HuH-7 (cell line): Measurements from ENCODE around the gene SMIM17.
"Not testable (repeated sequence)": the region's sequence is repeated elsewhere in the genome, so short reads cannot be mapped to it uniquely, and the experiment has no call there.

ENCODE experiments used
- DNase-seq: peaks from one replicate; pipeline ENCODE4 v3.0.0; 2011; ENCODE audit warnings: low spot score

The SMIM17 gene

DNA sequence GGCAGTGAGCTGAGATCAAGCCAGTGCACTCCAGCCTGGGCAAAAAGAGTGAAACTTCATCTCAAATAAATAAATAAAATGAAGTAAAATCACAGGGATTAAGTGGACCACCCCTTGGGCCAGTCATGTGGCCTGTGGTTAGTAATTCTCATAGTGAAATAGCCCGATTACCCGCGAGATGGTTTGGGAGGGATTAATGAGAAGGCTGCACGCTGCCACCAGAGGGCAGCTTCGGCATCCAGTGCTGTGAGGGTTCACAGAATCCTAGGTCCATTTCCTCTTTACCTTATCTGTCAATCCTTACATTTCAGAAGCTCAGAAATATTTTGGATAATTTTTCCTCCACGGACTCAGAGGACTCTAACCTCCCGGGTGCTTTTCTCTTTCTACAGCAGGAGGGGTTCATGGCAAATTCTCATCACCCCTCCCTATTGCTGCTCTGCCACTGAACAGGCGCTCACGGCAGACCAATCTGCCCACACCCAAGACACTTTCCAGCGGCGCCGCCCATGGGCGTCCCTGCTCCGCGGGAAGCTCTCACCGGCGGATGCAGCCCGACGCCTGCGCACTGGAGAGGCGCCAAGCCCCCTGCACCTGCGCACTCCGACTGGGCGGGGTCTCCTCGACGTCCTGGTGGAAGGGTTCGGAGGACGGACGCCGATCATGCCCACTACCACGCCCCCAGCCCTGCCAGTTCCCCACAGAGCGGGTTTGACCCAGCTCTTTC is 17.6 kb downstream of the SMIM17 start:
- peak; percentile 33 for DNase-seq

DNA sequence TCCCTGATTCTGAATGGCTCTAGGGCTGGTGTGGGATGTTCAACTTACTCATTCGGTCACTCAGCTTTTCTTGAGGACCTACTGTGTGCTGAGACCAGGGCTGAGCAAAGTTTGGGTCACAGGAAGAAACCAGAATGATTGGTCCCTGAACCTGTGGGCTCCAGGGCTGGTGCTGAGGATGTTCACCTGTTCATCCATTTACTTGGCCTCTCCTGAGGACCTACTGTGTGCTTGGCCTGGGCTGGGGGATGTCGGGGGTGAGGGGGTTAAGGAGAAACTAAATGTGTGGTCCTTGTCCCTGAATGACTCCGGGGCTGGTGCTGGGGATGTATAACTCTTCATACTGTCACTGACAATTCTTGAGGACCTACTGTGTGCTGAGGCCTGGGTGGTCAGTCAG is 18.3 kb downstream of the SMIM17 start:
- no peak for DNase-seq

DNA sequence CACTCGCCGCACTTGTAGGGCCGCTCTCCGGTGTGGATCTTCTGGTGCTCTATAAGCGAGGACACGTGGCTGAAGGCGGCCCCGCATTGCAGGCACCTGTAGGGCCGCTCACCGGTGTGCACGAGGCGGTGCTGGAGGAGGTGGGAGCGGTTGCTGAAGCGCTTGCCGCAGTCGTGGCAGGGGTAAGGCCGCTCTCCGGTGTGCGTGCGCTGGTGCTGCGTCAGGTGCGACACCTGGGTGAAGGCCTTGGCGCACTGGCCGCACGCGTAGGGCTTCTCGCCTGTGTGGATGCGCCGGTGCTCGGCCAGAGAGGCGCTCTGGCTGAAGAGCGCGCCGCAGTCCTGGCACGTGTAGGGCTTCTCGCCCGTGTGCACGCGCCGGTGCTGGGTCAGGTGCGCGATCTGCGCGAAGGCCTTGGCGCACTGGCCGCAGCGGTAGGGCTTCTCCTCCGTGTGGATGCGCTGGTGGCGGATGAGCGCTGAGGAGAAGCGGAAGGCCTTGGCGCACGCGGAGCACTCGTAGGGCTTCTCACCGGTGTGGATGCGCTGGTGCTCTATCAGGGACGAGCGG is 21.1 kb downstream of the SMIM17 start:
- no peak for DNase-seq

- DNase-seq, result no peak
Observed at GRCh38 chr19:56664511-56664910, 21.6 kb downstream of the SMIM17 start.

DNA sequence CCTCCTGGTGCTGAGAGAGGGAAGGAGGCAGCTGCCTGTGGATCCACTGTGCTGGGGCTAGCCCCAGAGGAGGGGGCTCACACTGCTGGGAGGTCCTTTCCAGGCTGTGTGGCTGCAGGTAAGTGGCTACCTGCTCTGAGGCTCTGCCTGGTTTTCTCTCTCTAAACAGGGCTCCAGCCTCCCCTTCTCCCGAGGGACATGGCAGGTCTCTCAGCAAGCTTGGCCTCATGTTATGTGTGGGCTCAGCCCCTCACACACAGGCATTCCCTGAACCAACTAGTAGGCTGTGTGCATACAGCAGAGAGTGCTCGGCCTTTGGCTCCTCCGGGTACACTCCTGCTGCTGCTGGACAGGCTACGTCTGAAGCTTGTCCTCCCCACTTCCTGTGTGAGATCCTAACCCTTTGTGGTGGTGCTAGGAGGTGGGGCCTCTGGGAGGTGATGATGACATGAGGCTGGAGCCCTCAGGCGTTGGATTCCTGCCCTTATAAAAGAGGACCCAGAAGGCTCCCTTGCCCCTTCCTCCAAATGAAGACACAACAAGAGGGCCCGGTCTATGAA is 24.4 kb downstream of the SMIM17 start:
- DNase-seq, result no peak

DNA sequence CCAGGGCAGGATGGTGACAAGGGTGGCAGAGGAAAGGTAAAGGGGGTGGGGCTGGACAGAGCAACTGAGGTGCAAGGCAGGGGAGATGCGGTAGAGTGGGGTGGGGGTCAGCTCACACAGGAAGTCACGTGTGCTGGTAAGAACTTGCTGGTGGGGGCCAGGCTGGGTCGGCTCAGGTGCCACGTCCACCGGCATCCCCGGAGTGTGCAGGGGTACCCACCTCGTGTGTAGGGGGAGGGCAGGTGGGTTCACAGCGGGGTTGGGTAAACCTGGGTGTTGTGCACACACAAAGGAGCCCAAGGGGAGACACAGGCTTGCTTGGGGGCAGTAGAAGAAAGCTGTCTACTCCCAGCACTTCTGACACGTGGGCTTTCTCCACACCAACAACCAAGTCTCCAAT is 25.7 kb downstream of the SMIM17 start:
- DNase-seq, result no peak

DNA sequence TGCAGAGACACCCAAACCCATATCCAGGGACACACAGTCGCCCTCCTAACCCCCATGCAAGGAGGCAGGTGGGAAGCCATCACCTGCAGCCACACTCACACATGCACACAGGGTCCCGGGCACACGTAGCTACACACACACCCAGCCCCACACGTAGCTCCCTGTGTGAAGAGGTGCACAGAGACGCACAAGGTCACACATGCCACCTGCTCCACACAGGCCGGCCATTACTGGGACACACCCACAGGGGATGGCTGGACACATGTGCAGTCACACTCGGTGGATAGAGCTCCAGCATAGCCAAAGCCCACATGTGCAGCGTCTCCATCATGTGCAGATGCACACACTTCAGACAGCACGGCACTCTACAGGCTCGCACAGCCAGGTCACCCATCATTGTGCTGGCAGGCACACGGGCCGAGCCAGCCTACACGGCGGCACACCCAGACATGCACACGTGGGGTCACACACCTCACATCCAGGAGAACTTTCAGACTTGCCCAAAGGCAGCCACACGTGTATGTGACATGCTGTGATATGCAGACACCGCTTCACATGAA is 27.5 kb downstream of the SMIM17 start:
- no peak for DNase-seq

DNA sequence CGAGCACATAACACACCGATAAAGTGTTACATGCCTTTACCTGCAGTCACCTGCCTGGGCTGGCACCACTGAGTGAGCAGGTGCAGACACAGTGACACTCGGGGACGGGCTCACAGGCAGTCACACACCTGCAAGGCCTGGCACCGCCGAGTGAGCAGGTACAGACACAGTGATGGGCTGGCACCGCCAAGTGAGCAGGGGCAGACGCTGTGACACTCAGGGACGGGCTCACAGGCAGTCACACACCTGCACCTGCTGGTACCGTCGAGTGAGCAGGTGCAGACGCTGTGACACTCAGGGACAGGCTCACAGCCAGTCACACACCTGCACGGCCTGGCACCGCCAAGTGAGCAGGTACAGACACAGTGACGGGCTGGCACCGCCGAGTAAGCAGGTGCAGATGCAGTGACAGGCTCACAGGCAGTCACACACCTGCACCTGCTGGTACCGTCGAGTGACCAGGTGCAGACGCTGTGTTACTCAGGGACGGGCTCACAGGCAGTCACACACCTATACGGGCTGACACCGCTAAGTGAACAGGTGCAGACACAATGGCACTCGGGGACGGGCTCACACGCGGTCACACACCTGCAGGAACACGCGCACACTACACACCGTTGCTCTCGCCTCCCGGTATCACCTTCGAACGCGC is 28.1 kb downstream of the SMIM17 start:
- no peak for DNase-seq

DNA sequence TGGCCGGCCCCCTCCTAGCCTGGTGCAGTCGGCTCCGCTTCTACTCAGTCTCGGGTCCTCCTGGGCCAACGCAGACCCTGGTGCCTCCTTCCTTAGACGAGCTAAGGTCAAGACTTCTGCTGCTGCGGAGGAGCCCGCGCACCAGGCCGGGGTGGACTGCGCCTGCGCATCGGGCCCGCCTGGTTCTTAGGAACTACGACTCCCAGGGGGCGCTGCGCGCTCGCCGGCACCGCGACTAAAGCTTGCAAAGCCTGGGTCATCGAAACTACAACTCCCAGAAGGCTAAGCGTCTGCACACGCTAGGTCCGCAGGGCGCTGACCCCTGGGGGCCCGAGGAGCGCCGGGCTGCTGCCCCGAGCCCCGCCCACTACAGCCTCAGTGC is 28.6 kb downstream of the SMIM17 start, which contains the start of gene ZNF835:
Gene ZNF835, minus strand, starts transcription at position 145 of the 382 bp plus-strand sequence. CDS start 6,559 bp downstream, outside the sequence.
- no peak for DNase-seq

GRCh38 chr19:56672610-56673009 is 29.7 kb downstream of the SMIM17 start:
- not testable (repeated sequence) for DNase-seq

DNA sequence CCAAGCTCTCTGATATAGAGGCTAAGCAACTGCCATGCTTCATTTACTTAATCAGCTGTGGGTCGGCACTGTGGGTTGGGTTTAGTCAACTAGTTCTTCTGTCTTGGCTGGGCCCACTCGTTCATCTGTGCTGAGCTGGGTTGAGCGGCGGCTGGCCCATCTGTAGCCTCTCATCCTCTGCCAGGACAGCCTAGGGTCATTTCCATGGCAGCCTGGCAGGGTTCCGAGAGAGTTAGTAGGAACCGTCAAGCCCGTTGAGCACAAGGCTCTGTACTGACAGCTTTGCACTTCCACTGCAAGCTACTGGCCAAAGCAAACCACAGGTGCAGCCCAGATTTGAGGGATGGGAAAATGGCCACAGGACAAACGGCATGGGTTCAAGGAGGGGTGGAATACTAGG is 35.2 kb downstream of the SMIM17 start:
- DNase-seq, result no peak

DNA sequence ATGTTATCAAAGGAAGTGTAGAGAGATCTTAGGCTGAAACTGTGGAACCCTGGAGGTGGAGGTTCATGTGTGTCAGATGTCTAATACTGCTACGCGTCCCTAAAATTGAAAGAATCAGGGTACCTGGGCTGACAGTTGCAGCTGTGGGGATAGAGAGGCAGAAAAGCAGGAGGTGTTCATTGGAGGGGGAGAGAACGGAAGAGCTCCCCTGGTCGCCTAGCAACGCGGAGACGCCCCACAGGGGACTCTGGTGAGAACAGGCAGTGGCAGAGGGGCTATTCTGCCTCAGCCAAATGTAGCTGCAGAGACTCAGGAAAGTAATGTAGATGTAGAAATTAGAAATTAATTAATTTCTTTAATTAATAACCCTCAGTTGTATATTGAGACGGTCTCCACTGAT is 38.7 kb downstream of the SMIM17 start:
- DNase-seq, result no peak

- no peak for DNase-seq
Observed at GRCh38 chr19:56683116-56683515, 40.2 kb downstream of the SMIM17 start.

GRCh38 chr19:56687031-56687430 is 44.1 kb downstream of the SMIM17 start:
- DNase-seq, result no peak

DNA sequence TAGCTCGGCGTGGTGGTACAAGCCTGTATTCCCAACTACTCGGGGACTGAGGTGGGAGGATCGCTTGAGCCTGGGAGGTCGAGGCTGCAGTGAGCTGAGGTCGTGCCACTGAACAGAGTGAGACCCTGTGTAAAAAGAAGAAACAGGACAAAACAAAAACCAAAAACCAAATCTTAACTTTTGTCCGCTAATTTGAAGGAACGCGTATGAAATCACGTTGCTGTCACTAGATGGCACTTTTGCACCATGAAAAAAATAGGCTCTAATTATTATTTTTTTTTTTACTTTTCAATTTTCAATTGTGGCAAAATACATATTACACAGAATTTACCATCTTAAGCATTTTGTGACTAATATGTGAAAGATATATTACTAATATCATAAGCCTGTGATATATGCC is 46.2 kb downstream of the SMIM17 start:
- no peak for DNase-seq

- no peak for DNase-seq
Observed at GRCh38 chr19:56690670-56691069, 47.7 kb downstream of the SMIM17 start.

- DNase-seq, result no peak
Observed at GRCh38 chr19:56692206-56692895, 49.4 kb downstream of the SMIM17 start.

DNA sequence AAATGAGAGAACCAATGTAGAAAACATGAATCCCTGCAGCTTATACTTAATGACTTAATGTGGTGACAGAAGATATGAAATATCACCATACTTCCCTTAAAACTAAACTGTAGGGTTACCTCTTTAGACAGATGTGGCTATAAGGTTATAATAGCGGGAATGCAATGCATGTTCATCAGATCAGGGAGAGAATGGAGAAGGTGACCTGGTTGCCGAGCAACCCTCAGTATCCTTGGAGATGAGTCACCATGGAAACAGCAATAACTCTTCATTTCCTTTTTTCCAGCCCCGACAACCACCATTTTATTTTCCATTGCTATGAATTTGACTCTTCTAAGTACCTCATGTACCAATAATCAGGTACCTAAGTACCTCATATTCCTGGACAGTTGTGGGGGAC is 56.6 kb downstream of the SMIM17 start:
- no peak for DNase-seq

DNA sequence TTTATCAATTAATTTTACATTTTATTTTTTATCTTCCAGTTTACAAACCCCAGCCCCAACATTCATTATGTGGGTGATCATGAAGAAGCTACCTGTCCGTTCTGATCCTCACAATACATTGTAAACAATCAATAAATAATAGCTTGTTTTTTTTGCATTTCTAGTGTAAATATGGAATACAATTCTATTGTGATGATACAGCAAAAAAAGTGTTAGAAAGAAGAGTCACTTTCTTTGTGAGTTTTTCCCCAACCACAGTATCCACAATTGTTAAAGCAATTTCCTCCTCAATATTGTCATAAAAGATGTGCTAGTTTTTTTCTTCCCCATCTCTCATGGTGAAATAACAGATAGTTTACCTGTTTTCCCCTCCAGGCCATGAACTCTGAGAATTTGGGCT is 58.9 kb downstream of the SMIM17 start:
- no peak for DNase-seq

DNA sequence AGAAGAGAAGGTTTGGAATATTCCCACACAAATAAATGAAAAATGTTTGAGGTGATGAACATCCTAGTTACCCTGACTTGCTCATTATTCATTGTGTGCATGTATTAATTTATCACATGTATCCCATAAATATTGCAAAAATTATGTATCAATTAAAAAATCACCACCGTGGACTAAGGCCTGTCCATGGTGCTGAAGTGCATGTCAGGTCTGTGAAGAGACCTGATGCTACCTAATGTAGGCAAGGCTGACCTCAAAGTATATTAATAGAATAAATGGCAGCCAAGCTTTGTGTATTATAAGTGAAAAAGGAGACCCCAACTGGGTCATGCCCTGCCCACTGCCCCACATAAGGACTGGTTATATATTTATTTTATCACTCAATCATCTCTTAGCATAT is 63.0 kb downstream of the SMIM17 start:
- DNase-seq, result no peak
